ENCODE data around the gene RNU6-7. TPM values are rescaled to one million over a fixed set of nuclear protein-coding genes. Genes with fewer than 3 reads are reported as not detected.

Gene RNU6-7
- total and polyA plus RNA-seq, 10 donors, result not detected

DNA sequence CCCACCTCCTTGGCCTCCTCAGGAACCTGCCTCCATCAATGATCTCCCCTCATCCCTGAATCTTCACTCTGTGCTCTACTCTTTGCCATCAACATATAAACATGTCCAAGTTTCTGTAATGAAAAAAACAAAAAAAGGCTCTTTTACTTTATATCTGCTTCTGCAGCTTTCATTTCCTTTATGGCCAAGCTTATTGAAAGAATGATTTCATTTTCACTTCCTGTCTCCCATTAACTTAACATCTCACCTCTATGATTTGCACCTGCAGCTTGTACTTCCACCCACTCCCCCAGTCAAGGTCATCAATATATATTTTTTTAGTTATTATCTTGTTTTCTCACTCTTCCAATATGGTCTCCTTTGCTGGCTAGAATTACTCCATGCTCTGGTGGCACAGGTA, 15.6 kb upstream of the RNU6-7 start:
- H3K27me3 ChIP-seq (replicated peaks in 1 of 7), result no peaks in the 10 kb centered on the region
- peaks cover 0 to 13% (median 10%) of the 10 kb centered on the region in 8 donors for H3K9me3 ChIP-seq
- DNase-seq, result no peak
- intact Hi-C loops (cut with DNase I; ENCODE audit: low total_unique reads), result no loop called here
- peaks cover 0 to 34% (median 9%) of the 10 kb centered on the region in 6 donors for H3K4me1 ChIP-seq
- H3K27ac ChIP-seq, result peak overlapping the region in 2 of 8 donors; percentile 45 to 69
- H3K4me3 ChIP-seq, result no peak overlapping the region
- TF ChIP-seq POLR2AphosphoS5 (IDR thresholded peaks at IDR 0.05), result no peak
- TF ChIP-seq POLR2A (IDR thresholded peaks at IDR 0.05), result no peak
- TF ChIP-seq, protein P1, sequence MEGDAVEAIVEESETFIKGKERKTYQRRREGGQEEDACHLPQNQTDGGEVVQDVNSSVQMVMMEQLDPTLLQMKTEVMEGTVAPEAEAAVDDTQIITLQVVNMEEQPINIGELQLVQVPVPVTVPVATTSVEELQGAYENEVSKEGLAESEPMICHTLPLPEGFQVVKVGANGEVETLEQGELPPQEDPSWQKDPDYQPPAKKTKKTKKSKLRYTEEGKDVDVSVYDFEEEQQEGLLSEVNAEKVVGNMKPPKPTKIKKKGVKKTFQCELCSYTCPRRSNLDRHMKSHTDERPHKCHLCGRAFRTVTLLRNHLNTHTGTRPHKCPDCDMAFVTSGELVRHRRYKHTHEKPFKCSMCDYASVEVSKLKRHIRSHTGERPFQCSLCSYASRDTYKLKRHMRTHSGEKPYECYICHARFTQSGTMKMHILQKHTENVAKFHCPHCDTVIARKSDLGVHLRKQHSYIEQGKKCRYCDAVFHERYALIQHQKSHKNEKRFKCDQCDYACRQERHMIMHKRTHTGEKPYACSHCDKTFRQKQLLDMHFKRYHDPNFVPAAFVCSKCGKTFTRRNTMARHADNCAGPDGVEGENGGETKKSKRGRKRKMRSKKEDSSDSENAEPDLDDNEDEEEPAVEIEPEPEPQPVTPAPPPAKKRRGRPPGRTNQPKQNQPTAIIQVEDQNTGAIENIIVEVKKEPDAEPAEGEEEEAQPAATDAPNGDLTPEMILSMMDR (IDR thresholded peaks at IDR 0.05 in 8 of 11, conservative IDR thresholded peaks at IDR 0.05 in 3 of 11), result no peak
- no peaks in the 10 kb centered on the region for H3K36me3 ChIP-seq

DNA sequence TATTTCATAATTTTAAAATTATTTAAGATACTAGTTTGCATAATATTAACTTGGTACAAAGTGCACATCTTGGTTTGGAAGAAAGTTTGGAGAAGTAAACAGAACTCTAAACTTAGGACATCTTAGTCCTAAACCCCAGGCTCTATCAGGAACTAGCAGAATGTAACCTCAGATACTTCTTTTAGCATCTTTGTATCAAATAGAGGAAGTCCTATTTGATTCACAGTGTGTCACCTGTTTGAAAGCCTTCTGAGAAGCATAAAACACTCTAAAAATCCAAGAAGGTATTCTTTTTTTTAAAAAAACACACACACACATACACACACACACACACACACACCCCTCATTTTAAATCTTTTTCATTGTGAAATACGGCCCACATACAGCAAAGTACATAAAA, 12.0 kb upstream of the RNU6-7 start:
- WGBS, 5 donors, result 48 to 70% (median 64%) methylated on average over 1 of the region's 1 CpG
- H3K36me3 ChIP-seq, result no peaks in the 10 kb centered on the region
- peak overlapping the region in 5 of 8 donors; percentile 47 to 66 (median 60) for H3K27ac ChIP-seq
- TF ChIP-seq, protein P1 (IDR thresholded peaks at IDR 0.05 in 8 of 11, conservative IDR thresholded peaks at IDR 0.05 in 3 of 11), result no peak
- TF ChIP-seq POLR2A (IDR thresholded peaks at IDR 0.05) (no peak), POLR2AphosphoS5 (IDR thresholded peaks at IDR 0.05) (no peak)
- no peaks in the 10 kb centered on the region for H3K27me3 ChIP-seq (replicated peaks in 1 of 7)
- intact Hi-C loops (cut with DNase I; ENCODE audit: low total_unique reads), result no loop called here
- no peak for DNase-seq
- peaks cover 0 to 35% (median 10%) of the 10 kb centered on the region in 6 donors for H3K4me1 ChIP-seq
- no peak overlapping the region for H3K4me3 ChIP-seq
- H3K9me3 ChIP-seq, result peaks cover 0 to 11% (median 8%) of the 10 kb centered on the region in 8 donors

DNA sequence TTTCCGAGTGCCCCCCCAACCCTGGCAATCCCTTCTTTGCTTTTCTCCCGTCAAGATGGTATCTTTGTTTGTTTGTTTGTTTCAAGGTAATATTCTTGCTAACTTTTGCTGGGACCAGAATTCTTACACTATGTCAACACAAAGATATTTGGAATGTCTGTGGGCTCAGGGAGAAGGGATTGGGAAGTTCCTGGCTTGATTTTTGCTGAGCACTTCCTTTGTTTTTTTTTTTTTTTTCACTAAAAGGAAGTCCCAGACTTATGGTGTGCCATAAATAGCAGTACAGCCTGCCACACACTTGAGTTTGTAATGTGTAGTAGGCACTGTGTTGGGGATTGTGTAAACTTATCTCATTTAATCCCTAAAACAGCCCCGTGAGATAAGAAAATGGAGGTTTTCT, 11.2 kb upstream of the RNU6-7 start:
- no peak overlapping the region for H3K4me3 ChIP-seq
- peak overlapping the region in 7 of 8 donors; percentile 41 to 66 (median 59) for H3K27ac ChIP-seq
- WGBS, 5 donors, result 49 to 58% (median 53%) methylated on average over 3 of the region's 3 CpGs
- TF ChIP-seq POLR2AphosphoS5 (IDR thresholded peaks at IDR 0.05) (no peak), POLR2A (IDR thresholded peaks at IDR 0.05) (no peak)
- TF ChIP-seq, protein P1 (IDR thresholded peaks at IDR 0.05 in 8 of 11, conservative IDR thresholded peaks at IDR 0.05 in 3 of 11), result no peak
- intact Hi-C loops (cut with DNase I; ENCODE audit: low total_unique reads), result no loop called here
- peaks cover 0 to 2% (median under 1%) of the 10 kb centered on the region in 8 donors for H3K9me3 ChIP-seq
- H3K36me3 ChIP-seq, result no peaks in the 10 kb centered on the region
- no peak for DNase-seq
- peaks cover 0 to 33% (median 10%) of the 10 kb centered on the region in 6 donors for H3K4me1 ChIP-seq
- H3K27me3 ChIP-seq (replicated peaks in 1 of 7), result no peaks in the 10 kb centered on the region

DNA sequence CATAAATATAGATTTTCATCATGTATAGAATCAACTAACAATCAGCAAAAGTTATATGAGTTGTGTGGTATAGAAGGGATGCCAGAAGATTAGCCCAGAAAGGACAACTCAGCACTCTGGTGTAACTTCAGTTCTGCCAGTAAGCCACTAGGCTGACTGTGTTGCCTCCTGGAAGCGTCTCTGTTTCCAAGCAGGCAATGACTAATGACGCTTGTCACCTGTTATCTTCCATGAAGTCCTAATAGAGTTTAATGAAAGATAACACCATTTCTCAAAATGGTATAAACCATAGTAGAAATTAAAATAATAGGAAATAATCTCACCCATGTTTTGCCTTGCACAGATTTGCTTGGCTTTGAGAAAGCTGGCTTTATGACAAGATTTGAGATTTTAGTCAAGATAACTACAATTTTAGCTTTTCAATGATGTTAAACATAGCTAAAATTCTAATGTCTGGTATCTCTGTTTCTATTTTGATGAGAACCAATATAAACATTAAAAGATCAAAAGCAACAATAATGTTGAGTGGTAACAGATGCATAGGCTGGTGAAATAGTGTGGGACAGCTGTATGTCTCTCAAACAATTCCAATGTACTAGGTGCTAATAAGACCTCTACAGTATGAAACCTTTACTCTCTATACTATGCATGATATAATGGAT, 9.0 kb upstream of the RNU6-7 start:
- Histone ChIP-seq H3K27ac (no peak overlapping the region), H3K9me3 (no peaks in the 10 kb centered on the region), H3K27me3 (replicated peaks in 1 of 7) (no peaks in the 10 kb centered on the region), H3K36me3 (no peaks in the 10 kb centered on the region), H3K4me1 (peaks cover 0 to 20% (median 2%) of the 10 kb centered on the region in 6 donors), H3K4me3 (no peak overlapping the region)
- intact Hi-C loops (cut with DNase I; ENCODE audit: low total_unique reads), result no loop called here
- WGBS, 5 donors, result 89 to 93% (median 91%) methylated on average over 2 of the region's 2 CpGs
- TF ChIP-seq POLR2A (IDR thresholded peaks at IDR 0.05) (no peak), POLR2AphosphoS5 (IDR thresholded peaks at IDR 0.05) (no peak)
- TF ChIP-seq, protein P1 (IDR thresholded peaks at IDR 0.05 in 8 of 11, conservative IDR thresholded peaks at IDR 0.05 in 3 of 11), result no peak
- DNase-seq, result no peak
